ENCODE data around the gene SLC22A23.

GRCh38 chr6:3259491-3259958 is 197.3 kb downstream of the SLC22A23 start:
- no peak for TF ChIP-seq CTCF (IDR thresholded peaks at IDR 0.05)
- no peak for TF ChIP-seq POLR2A (IDR thresholded peaks at IDR 0.05)
- TF ChIP-seq POLR2AphosphoS5 (IDR thresholded peaks at IDR 0.05): no peak
